Right atrium auricular region (tissue), 2 donors: ENCODE measurements around the gene FYB1. TPM values are rescaled to one million over a fixed set of nuclear protein-coding genes. Genes with fewer than 3 reads are reported as not detected.

Experiments used
- DNase-seq: peaks from one replicate; pipeline ENCODE4 v3.0.0-alpha.2; 2019; ENCODE audit warnings: low spot score
- H3K27ac ChIP-seq, 2 donors: fragments of 200-600 bp; sonication (generic); 1 replicate in 1 of 2; 2 replicates in 1 of 2; pipeline ENCODE4 v1.5.1; 2016 to 2019
- H3K27me3 ChIP-seq, 2 donors: fragments of 200-600 bp; sonication (generic); one replicate each; pipeline versions ENCODE4 v1.5.1 to v1.6.0; 2017 to 2019
- H3K36me3 ChIP-seq: fragments of 200-600 bp; sonication (generic); one replicate; pipeline ENCODE4 v1.5.1; 2016
- H3K4me1 ChIP-seq, 2 donors: fragments of 200-600 bp; sonication (generic); one replicate each; pipeline versions ENCODE4 v1.5.1 to v1.6.0; 2017 to 2019
- H3K4me3 ChIP-seq, 2 donors: fragments of 200-600 bp; sonication (generic); 1 replicate in 1 of 2; 2 replicates in 1 of 2; pipeline ENCODE4 v1.5.1; 2017 to 2019; ENCODE audit warnings: mild to moderate bottlenecking in 1 of 2, moderate library complexity in 1 of 2
- H3K9me3 ChIP-seq, 2 donors: fragments of 200-600 bp; sonication (generic); one replicate each; pipeline ENCODE4 v1.5.1; 2019
- total RNA-seq, 2 donors: library from RNA; depleted of rRNA; stranded (reverse); fragments of >200 nt; gene quantifications; one replicate each; pipeline ENCODE4 v1.1.0, GENCODE V29; 2016
- TF ChIP-seq, protein P1 (sequence below), 2 donors: fragments of 200-600 bp; sonication (generic); IDR thresholded peaks; one replicate each; pipeline ENCODE4 v1.5.1; 2019; ENCODE audit warnings: antibody characterized with exemption in 2 of 2

FYB1 gene
- total RNA-seq, 2 donors from 2014 or later, result 1.8 to 8.4 TPM

GRCh38 chr5:39201781-39202596, 17.4 kb downstream of the FYB1 start:
- no peaks in the 10 kb centered on the region for H3K4me1 ChIP-seq
- H3K4me3 ChIP-seq, result no peak overlapping the region
- H3K36me3 ChIP-seq, result no peaks in the 10 kb centered on the region
- DNase-seq, result no peak
- TF ChIP-seq, protein P1, sequence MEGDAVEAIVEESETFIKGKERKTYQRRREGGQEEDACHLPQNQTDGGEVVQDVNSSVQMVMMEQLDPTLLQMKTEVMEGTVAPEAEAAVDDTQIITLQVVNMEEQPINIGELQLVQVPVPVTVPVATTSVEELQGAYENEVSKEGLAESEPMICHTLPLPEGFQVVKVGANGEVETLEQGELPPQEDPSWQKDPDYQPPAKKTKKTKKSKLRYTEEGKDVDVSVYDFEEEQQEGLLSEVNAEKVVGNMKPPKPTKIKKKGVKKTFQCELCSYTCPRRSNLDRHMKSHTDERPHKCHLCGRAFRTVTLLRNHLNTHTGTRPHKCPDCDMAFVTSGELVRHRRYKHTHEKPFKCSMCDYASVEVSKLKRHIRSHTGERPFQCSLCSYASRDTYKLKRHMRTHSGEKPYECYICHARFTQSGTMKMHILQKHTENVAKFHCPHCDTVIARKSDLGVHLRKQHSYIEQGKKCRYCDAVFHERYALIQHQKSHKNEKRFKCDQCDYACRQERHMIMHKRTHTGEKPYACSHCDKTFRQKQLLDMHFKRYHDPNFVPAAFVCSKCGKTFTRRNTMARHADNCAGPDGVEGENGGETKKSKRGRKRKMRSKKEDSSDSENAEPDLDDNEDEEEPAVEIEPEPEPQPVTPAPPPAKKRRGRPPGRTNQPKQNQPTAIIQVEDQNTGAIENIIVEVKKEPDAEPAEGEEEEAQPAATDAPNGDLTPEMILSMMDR (IDR thresholded peaks at IDR 0.05), result no peak
- no peaks in the 10 kb centered on the region for H3K9me3 ChIP-seq
- no peaks in the 10 kb centered on the region for H3K27me3 ChIP-seq
- no peak overlapping the region for H3K27ac ChIP-seq

DNA sequence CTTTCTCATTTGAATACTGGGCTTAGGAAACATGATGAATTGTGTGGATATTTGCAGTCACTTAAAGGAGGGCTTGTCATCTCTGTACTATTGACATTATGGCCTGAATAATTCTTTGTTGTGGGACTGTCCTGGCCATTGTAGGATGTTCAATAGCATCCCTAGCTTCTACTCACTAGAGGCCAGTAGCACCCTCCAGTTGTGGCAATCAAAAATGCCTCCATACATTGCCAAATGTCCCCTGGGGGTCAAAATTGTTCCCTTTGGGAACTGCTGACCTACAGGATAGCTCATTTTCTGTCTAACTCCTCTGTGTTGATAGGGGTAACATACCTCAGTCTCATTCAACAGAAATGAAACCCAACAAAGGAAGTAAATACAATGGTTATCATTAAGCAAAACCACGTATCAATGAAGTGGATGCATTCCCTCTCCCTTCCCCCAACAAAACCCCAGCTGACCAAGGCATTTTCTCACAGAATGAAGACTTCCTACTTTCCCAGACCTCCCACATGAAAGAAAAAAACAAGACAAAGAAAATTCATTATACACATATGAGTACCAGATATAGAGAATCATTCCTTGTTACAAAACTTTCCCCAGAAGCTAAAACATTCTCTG, 18.1 kb downstream of the FYB1 start:
- Histone ChIP-seq H3K4me1 (no peaks in the 10 kb centered on the region), H3K4me3 (no peak overlapping the region), H3K27me3 (no peaks in the 10 kb centered on the region), H3K36me3 (no peaks in the 10 kb centered on the region), H3K9me3 (no peaks in the 10 kb centered on the region), H3K27ac (no peak overlapping the region)
- no peak for DNase-seq
- TF ChIP-seq, protein P1 (IDR thresholded peaks at IDR 0.05), result no peak

DNA sequence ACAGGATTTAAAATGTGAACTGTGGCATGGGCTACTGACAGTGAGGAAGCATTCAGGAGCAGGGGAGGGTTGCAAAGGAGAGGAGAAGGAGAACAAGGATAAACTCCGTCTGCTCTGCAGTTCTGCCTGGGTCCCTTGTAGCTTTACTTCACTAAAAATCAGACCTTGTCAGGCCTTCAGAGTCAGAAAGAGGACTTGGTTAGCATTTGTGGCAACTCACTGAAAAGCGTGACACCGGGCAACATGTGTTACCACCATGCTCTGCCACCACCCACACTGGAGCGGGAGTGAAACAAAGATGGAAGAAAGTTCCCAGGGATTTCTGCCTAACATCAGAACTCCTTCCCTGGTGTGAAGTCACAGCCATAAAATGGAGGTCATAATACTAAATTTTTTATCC, 19.3 kb downstream of the FYB1 start:
- Histone ChIP-seq H3K27ac (no peak overlapping the region), H3K4me3 (no peak overlapping the region), H3K36me3 (no peaks in the 10 kb centered on the region), H3K27me3 (no peaks in the 10 kb centered on the region), H3K4me1 (no peaks in the 10 kb centered on the region), H3K9me3 (no peaks in the 10 kb centered on the region)
- no peak for DNase-seq
- TF ChIP-seq, protein P1 (IDR thresholded peaks at IDR 0.05), result no peak

DNA sequence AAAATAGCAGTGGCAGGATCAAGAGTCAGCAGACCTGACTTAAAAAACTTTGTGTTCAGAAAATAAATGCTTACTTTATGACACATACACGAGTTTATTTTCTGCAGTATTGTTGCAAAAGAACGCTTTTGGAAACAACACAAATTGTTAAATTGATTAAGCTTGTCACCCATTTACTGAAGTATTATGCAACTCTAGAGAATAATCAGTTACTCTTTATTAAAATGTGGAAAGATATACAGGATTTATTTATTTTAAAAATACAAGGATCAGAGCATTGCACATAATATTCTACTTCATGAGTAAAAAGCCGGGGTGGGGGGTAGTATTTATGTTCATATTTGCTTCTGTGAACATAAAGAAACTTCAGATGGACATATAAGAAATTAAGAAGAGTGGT, 20.0 kb downstream of the FYB1 start:
- Histone ChIP-seq H3K9me3 (no peaks in the 10 kb centered on the region), H3K4me3 (no peak overlapping the region), H3K4me1 (no peaks in the 10 kb centered on the region), H3K36me3 (no peaks in the 10 kb centered on the region), H3K27me3 (no peaks in the 10 kb centered on the region), H3K27ac (no peak overlapping the region)
- TF ChIP-seq, protein P1 (IDR thresholded peaks at IDR 0.05), result no peak
- DNase-seq, result no peak

GRCh38 chr5:39198127-39198526, 21.2 kb downstream of the FYB1 start:
- no peak for DNase-seq
- Histone ChIP-seq H3K36me3 (no peaks in the 10 kb centered on the region), H3K4me3 (no peak overlapping the region), H3K9me3 (no peaks in the 10 kb centered on the region), H3K27me3 (no peaks in the 10 kb centered on the region), H3K4me1 (no peaks in the 10 kb centered on the region), H3K27ac (no peak overlapping the region)
- TF ChIP-seq, protein P1 (IDR thresholded peaks at IDR 0.05), result no peak
